ENCODE data around the gene DDTL. TPM values are rescaled to one million over a fixed set of nuclear protein-coding genes. Genes with fewer than 3 reads are reported as not detected.
"Not testable (repeated sequence)": the region's sequence is repeated elsewhere in the genome, so short reads cannot be mapped to it uniquely, and the experiment has no call there.

The DDTL gene
- polyA plus RNA-seq (ENCODE audit: insufficient read depth in 1 of 5, insufficient read length in 5 of 5, low replicate concordance in 1 of 5) = 10 to 100 TPM in 3 of 5 donors, 1 to 10 TPM in 2; 7.1 to 10.8 (median 10.1) TPM
- long read RNA-seq, donor 1, partial matches to known transcripts = 0 of 1 reads
- long read RNA-seq, donor 1, other reads (novel, unspliced or antisense) = 0 of 1 reads
- long read RNA-seq, donor 2, partial matches to known transcripts = 11 of 11 reads
- long read RNA-seq, donor 2, other reads (novel, unspliced or antisense) = 0 of 11 reads
- long read RNA-seq, donor 3, partial matches to known transcripts = 64 of 327 reads
- long read RNA-seq, donor 3, other reads (novel, unspliced or antisense) = 263 of 327 reads
- long read RNA-seq, donor 4, partial matches to known transcripts = 26 of 259 reads
- long read RNA-seq, donor 4, other reads (novel, unspliced or antisense) = 233 of 259 reads
- long read RNA-seq, donor 5, partial matches to known transcripts = 64 of 437 reads
- long read RNA-seq, donor 5, other reads (novel, unspliced or antisense) = 373 of 437 reads
- long read RNA-seq, donor 6, partial matches to known transcripts = 368 of 368 reads
- long read RNA-seq, donor 6, other reads (novel, unspliced or antisense) = 0 of 368 reads
- long read RNA-seq, donor 7, partial matches to known transcripts = 26 of 52 reads
- long read RNA-seq, donor 7, other reads (novel, unspliced or antisense) = 26 of 52 reads
- long read RNA-seq, donor 8 = 0 reads

GRCh38 chr22:23966568-23966967, at the start of gene DDTL:
DDTL (plus strand) TSS chr22:23966888; CDS start chr22:23966915, 27 bp downstream.
- DNase-seq = not testable (repeated sequence)

- not testable (repeated sequence) for DNase-seq
Observed at GRCh38 chr22:23920267-23920611, 46.4 kb upstream of the DDTL start.

GRCh38 chr22:23921586-23922201, 45.0 kb upstream of the DDTL start:
- not testable (repeated sequence) for DNase-seq

GRCh38 chr22:23922921-23923320, 43.8 kb upstream of the DDTL start:
- DNase-seq = no peak

- DNase-seq = no peak
Observed at GRCh38 chr22:23925020-23925606, 41.6 kb upstream of the DDTL start.

GRCh38 chr22:23926561-23926960, 40.1 kb upstream of the DDTL start:
- no peak for DNase-seq

GRCh38 chr22:23938328-23939016, 28.2 kb upstream of the DDTL start:
- peak in 1 of 2 donors; percentile 16 for DNase-seq

- DNase-seq = no peak
Observed at GRCh38 chr22:23939017-23939357, 27.7 kb upstream of the DDTL start.

- not testable (repeated sequence) for DNase-seq
Observed at GRCh38 chr22:23940166-23940565, 26.5 kb upstream of the DDTL start.

GRCh38 chr22:23947391-23947790, 19.3 kb upstream of the DDTL start:
- DNase-seq = not testable (repeated sequence)

- DNase-seq = not testable (repeated sequence)
Observed at GRCh38 chr22:23949764-23950163, 16.9 kb upstream of the DDTL start.

- DNase-seq = not testable (repeated sequence)
Observed at GRCh38 chr22:23951383-23951782, 15.3 kb upstream of the DDTL start.

- not testable (repeated sequence) for DNase-seq
Observed at GRCh38 chr22:23952794-23953405, 13.8 kb upstream of the DDTL start.

GRCh38 chr22:23953485-23953884, 13.2 kb upstream of the DDTL start:
- DNase-seq = not testable (repeated sequence)

- not testable (repeated sequence) for DNase-seq
Observed at GRCh38 chr22:23954193-23954990, 12.3 kb upstream of the DDTL start.

- DNase-seq = not testable (repeated sequence)
Observed at GRCh38 chr22:23954991-23955305, 11.7 kb upstream of the DDTL start.

GRCh38 chr22:23955886-23956285, 10.8 kb upstream of the DDTL start:
- DNase-seq = not testable (repeated sequence)

GRCh38 chr22:23956301-23956900, 10.3 kb upstream of the DDTL start:
- DNase-seq = peak; percentile 59 to 70

- DNase-seq = not testable (repeated sequence)
Observed at GRCh38 chr22:23961084-23961771, 5.5 kb upstream of the DDTL start, which contains the start of gene GSTT2B. GSTT2B (minus strand) TSS chr22:23961195; CDS start chr22:23961131, 64 bp downstream.
